ENCODE results near the gene RBM44.

- TF ChIP-seq CTCF (IDR thresholded peaks at IDR 0.05; ENCODE audit: low read depth, low read length, missing input control) (no peak), RAD21 (IDR thresholded peaks at IDR 0.05) (no peak), EGR1 (IDR thresholded peaks at IDR 0.05; ENCODE audit: low read depth in 2 of 2) (no peak), GABPA (IDR thresholded peaks at IDR 0.05 in 1 of 2, conservative IDR thresholded peaks at IDR 0.05 in 1 of 2) (no peak), YY1 (IDR thresholded peaks at IDR 0.05) (no peak), MAX (IDR thresholded peaks at IDR 0.05) (no peak), ATF3 (IDR thresholded peaks at IDR 0.05) (no peak), TAF1 (conservative IDR thresholded peaks at IDR 0.05) (no peak), JUND (IDR thresholded peaks at IDR 0.05) (no peak)
Measured at GRCh38 chr2:237757616-237758015, 41.0 kb upstream of the RBM44 start.
